H9 (cell line): Measurements from ENCODE around the gene ZNF611. TPM values are rescaled to one million over a fixed set of nuclear protein-coding genes. Genes with fewer than 3 reads are reported as not detected.
A peak's percentile ranks its signal among the peaks of the same experiment; 100 is the strongest.

Source experiments
- DNase-seq: peaks from one replicate; pipeline ENCODE4 v3.0.0-alpha.2; 2017
- H2AFZ ChIP-seq: one replicate; pipeline ENCODE4 v1.6.1; 2013; ENCODE audit warnings: mild to moderate bottlenecking, low read length, control low read depth, moderate library complexity
- H2AK5ac ChIP-seq: 2 replicates; pipeline ENCODE4 v1.6.1; 2013; ENCODE audit warnings: low read length, control low read depth, mixed read lengths; ENCODE audit not compliant: insufficient read length
- H2BK120ac ChIP-seq: one replicate; pipeline ENCODE4 v1.6.1; 2013; ENCODE audit warnings: low read depth, mild to moderate bottlenecking, low read length, control low read depth, inconsistent platforms; ENCODE audit not compliant: poor library complexity, severe bottlenecking
- H2BK12ac ChIP-seq: 2 replicates; pipeline ENCODE4 v1.6.1; 2013; ENCODE audit warnings: low read length, control low read depth, mixed read lengths, low read depth; ENCODE audit not compliant: insufficient read length
- H2BK15ac ChIP-seq: 2 replicates; pipeline ENCODE4 v1.6.1; 2013; ENCODE audit warnings: low read depth, low read length, control low read depth
- H2BK20ac ChIP-seq: one replicate; pipeline ENCODE4 v1.6.1; 2013; ENCODE audit warnings: low read depth, mild to moderate bottlenecking, low read length, control low read depth, inconsistent platforms; ENCODE audit not compliant: poor library complexity, severe bottlenecking
- H2BK5ac ChIP-seq: 2 replicates; pipeline ENCODE4 v1.6.1; 2013; ENCODE audit warnings: low read length, control low read depth, mixed read lengths; ENCODE audit not compliant: insufficient read length
- H3K14ac ChIP-seq: 2 replicates; pipeline ENCODE4 v1.6.1; 2013; ENCODE audit warnings: low read length, control low read depth; ENCODE audit not compliant: insufficient read depth
- H3K18ac ChIP-seq: 2 replicates; pipeline ENCODE4 v1.6.1; 2013; ENCODE audit warnings: low read depth, mild to moderate bottlenecking, mixed read lengths, low read length, control low read depth; ENCODE audit not compliant: insufficient read length
- H3K23ac ChIP-seq: 2 replicates; pipeline ENCODE4 v1.6.1; 2013; ENCODE audit warnings: low read length, control low read depth, mixed read lengths, low read depth; ENCODE audit not compliant: insufficient read length
- H3K23me2 ChIP-seq: 2 replicates; pipeline ENCODE4 v1.6.1; 2013; ENCODE audit warnings: low read depth, mild to moderate bottlenecking, mixed read lengths, low read length, control low read depth; ENCODE audit not compliant: insufficient read length, poor library complexity, severe bottlenecking
- H3K27ac ChIP-seq: 2 replicates; pipeline ENCODE4 v1.5.1; 2013; ENCODE audit warnings: low read length, control low read depth, mixed read lengths, low read depth; ENCODE audit not compliant: insufficient read length
- H3K27me3 ChIP-seq: 2 replicates; pipeline ENCODE4 v1.6.1; 2013; ENCODE audit warnings: low read length, control low read depth, inconsistent platforms; ENCODE audit not compliant: insufficient read depth
- H3K4ac ChIP-seq: 2 replicates; pipeline ENCODE4 v1.6.1; 2013; ENCODE audit warnings: low read depth, mild to moderate bottlenecking, control low read depth, inconsistent platforms, low read length, moderate library complexity
- H3K4me1 ChIP-seq: 2 replicates; pipeline ENCODE4 v1.6.1; 2013; ENCODE audit warnings: low read length, control low read depth, inconsistent platforms; ENCODE audit not compliant: insufficient read depth
- H3K4me2 ChIP-seq: 2 replicates; pipeline ENCODE4 v1.6.1; 2013; ENCODE audit warnings: low read length, control low read depth, mixed read lengths; ENCODE audit not compliant: insufficient read length, insufficient read depth
- H3K56ac ChIP-seq: 2 replicates; pipeline ENCODE4 v1.6.1; 2013; ENCODE audit warnings: low read depth, mild to moderate bottlenecking, mixed read lengths, low read length, control low read depth; ENCODE audit not compliant: insufficient read length
- H3K79me1 ChIP-seq: 2 replicates; pipeline ENCODE4 v1.6.1; 2013; ENCODE audit warnings: low read depth, mild to moderate bottlenecking, moderate library complexity, low read length, control low read depth, inconsistent platforms; ENCODE audit not compliant: insufficient read depth, poor library complexity, severe bottlenecking
- H3K79me2 ChIP-seq: 2 replicates; pipeline ENCODE4 v1.6.1; 2013; ENCODE audit warnings: low read length, control low read depth, inconsistent platforms; ENCODE audit not compliant: insufficient read depth
- H3K9ac ChIP-seq: 2 replicates; pipeline ENCODE4 v1.6.1; 2013; ENCODE audit warnings: low read length, control low read depth, mixed read lengths; ENCODE audit not compliant: insufficient read length; ENCODE audit errors: extremely low read depth
- H3K9me3 ChIP-seq: one replicate; pipeline ENCODE4 v1.6.1; 2013; ENCODE audit warnings: low read depth, low read length, inconsistent platforms; ENCODE audit not compliant: control insufficient read depth
- H3T11ph ChIP-seq: one replicate; pipeline ENCODE4 v1.6.1; 2013; ENCODE audit warnings: mild to moderate bottlenecking, low read length, control low read depth, inconsistent platforms
- H4K20me1 ChIP-seq: one replicate; pipeline ENCODE4 v1.6.1; 2013; ENCODE audit not compliant: control insufficient read depth, insufficient read length, insufficient read depth
- H4K5ac ChIP-seq: 2 replicates; pipeline ENCODE4 v1.6.1; 2013; ENCODE audit warnings: low read depth, mild to moderate bottlenecking, mixed read lengths, low read length, control low read depth; ENCODE audit not compliant: insufficient read length
- H4K8ac ChIP-seq: replicated peaks from 2 replicates; pipeline ENCODE4 v1.6.1; 2013; ENCODE audit warnings: low read length, control low read depth, mixed read lengths, low read depth; ENCODE audit not compliant: insufficient read length
- H4K91ac ChIP-seq: 2 replicates; pipeline ENCODE4 v1.6.1; 2013; ENCODE audit warnings: low read depth, mild to moderate bottlenecking, moderate library complexity, mixed read lengths, low read length, control low read depth; ENCODE audit not compliant: insufficient read length
- H3K27ac Mint-ChIP-seq, 3 experiments: 2 replicates in 2 of 3; 3 replicates in 1 of 3; pipeline ENCODE4 v1.8.0; 2020 to 2021; ENCODE audit warnings: mixed read lengths in 3 of 3, mild to moderate bottlenecking in 1 of 3, moderate library complexity in 1 of 3
- H3K27me3 Mint-ChIP-seq: 2 replicates; pipeline ENCODE4 v1.8.0; 2021; ENCODE audit warnings: low read depth, mild to moderate bottlenecking, moderate library complexity, mixed read lengths
- H3K36me3 Mint-ChIP-seq, 3 experiments: 2 replicates in 2 of 3; 3 replicates in 1 of 3; pipeline ENCODE4 v1.8.0; 2020 to 2021; ENCODE audit warnings: low read depth in 3 of 3, mixed read lengths in 3 of 3; ENCODE audit not compliant: insufficient read depth in 1 of 3
- H3K4me1 Mint-ChIP-seq, 2 experiments: 2 replicates each; pipeline ENCODE4 v1.8.0; 2020; ENCODE audit warnings: mixed read lengths in 2 of 2
- H3K4me3 Mint-ChIP-seq, 2 experiments: 2 replicates in 1 of 2; 3 replicates in 1 of 2; pipeline ENCODE4 v1.8.0; 2020 to 2021; ENCODE audit warnings: mild to moderate bottlenecking in 2 of 2, mixed read lengths in 2 of 2, moderate library complexity in 1 of 2
- H3K9me3 Mint-ChIP-seq, 2 experiments: 2 replicates in 1 of 2; 3 replicates in 1 of 2; pipeline ENCODE4 v1.8.0; 2020; ENCODE audit warnings: mild to moderate bottlenecking in 2 of 2, mixed read lengths in 2 of 2, moderate library complexity in 1 of 2
- CTCF ChIP-seq: fragments of 200-600 bp; sonication (generic); conservative IDR thresholded peaks from 3 replicates; pipeline ENCODE4 v1.8.0; 2021; ENCODE audit warnings: antibody characterized with exemption, mild to moderate bottlenecking
- WGBS: extraction: QIAGEN DNeasy Blood & Tissue Kit; methylation state at CpG from one replicate; pipeline ENCODE4 v1.1.7; 2013; ENCODE audit warnings: missing lambda C conversion rate, low lambda C conversion rate, mixed read lengths; ENCODE audit not compliant: insufficient read length; ENCODE audit errors: extremely low coverage; 5-methylcytosine and 5-hydroxymethylcytosine counted together
- total RNA-seq: library from RNA; stranded (reverse); gene quantifications from 2 replicates; pipeline ENCODE4 v1.2.1, GENCODE V29; 2021

The ZNF611 gene
- total RNA-seq, 1 experiment from 2014 or later: 25.6 TPM

- Histone ChIP-seq H3K79me1 (no peaks in the 10 kb centered on the region), H3T11ph (no peak overlapping the region), H2BK120ac (no peak overlapping the region), H3K56ac (no peak overlapping the region), H2BK15ac (no peak overlapping the region), H3K9me3 (no peaks in the 10 kb centered on the region), H4K91ac (no peak overlapping the region), H3K27me3 (no peaks in the 10 kb centered on the region; the same call in 1 of the 2 replicates), H3K14ac (no peak overlapping the region), H2BK20ac (no peak overlapping the region), H3K18ac (no peak overlapping the region), H3K27ac (no peak overlapping the region), H3K79me2 (no peaks in the 10 kb centered on the region), H4K20me1 (no peaks in the 10 kb centered on the region), H3K23ac (no peak overlapping the region), H2AFZ (no peak overlapping the region), H3K9ac (no peak overlapping the region), H4K8ac (no peak overlapping the region), H3K23me2 (peaks cover 13% of the 10 kb centered on the region), H3K4me1 (no peaks in the 10 kb centered on the region), H2BK12ac (no peak overlapping the region), H4K5ac (no peak overlapping the region), H2BK5ac (no peak overlapping the region), H2AK5ac (no peak overlapping the region), H3K4ac (no peak overlapping the region), H3K4me2 (no peak overlapping the region)
- WGBS: no CpG with 5 or more reads among the region's 2 CpGs
- TF ChIP-seq CTCF: no peak
- H3K4me3 Mint-ChIP-seq: peak overlapping the region in 1 of 2 experiments; percentile 96; a peak in 3 of 5 replicates
- no peak for DNase-seq
- peaks cover 28% of the 10 kb centered on the region for H3K27me3 Mint-ChIP-seq
- peaks cover 0 to 2% (median 0%) of the 10 kb centered on the region in 3 experiments; a peak in 3 of 7 replicates for H3K36me3 Mint-ChIP-seq
- peaks cover 21 to 24% of the 10 kb centered on the region in 2 experiments for H3K4me1 Mint-ChIP-seq
- peaks cover 3 to 4% of the 10 kb centered on the region in 2 experiments; a peak in 3 of 5 replicates for H3K9me3 Mint-ChIP-seq
- no peak overlapping the region for H3K27ac Mint-ChIP-seq
Observed at GRCh38 chr19:52691737-52692136, 43.1 kb downstream of the ZNF611 start.
